Peyer's patch (tissue), 4 donors: ENCODE data around the gene TMEM126B.

Source experiments
- POLR2A ChIP-seq, 2 donors: fragments of 450-650 bp; IDR thresholded peaks; one replicate each; pipeline ENCODE4 v1.5.1; 2017; ENCODE audit warnings: antibody characterized with exemption in 2 of 2, mild to moderate bottlenecking in 2 of 2, moderate library complexity in 2 of 2
- TF ChIP-seq, protein P1 (sequence below), 6 experiments: fragments of 450-650 bp in 4 of 6; fragments of 200-600 bp in 2 of 6; sonication (generic) in 1 of 6; IDR thresholded peaks; one replicate each; pipeline ENCODE4 v1.5.1; 2017 to 2019; ENCODE audit warnings: antibody characterized with exemption in 6 of 6, mild to moderate bottlenecking in 3 of 6, moderate library complexity in 1 of 6

DNA sequence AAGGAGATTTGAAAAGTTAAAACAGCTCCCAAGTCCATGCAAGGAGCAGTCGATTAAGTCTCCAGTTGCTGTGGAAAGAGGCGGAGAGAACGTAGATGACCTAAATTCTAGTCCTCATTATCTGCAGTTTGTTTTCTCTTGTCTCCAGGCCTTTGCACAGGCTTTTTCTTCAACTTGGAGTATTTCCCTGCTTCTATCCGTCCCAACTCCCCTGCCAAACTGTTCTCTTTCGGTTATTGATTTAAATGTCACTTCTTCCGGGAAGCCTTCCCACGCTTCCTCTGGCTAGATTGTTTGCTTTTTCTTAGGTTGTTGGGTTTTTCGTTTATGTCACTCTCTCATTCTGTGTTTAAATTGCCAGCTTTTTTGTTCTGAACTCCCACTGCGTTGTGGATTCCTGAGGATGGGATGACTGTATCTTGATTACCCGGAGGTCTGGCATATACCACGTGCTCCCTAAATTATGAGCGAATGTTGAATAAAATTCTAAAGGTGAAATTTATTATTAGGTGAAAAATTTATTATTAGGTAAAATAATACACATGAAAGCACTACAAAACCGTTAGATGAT lies 463 bp downstream of the TMEM126B start:
- TF ChIP-seq, protein P1, sequence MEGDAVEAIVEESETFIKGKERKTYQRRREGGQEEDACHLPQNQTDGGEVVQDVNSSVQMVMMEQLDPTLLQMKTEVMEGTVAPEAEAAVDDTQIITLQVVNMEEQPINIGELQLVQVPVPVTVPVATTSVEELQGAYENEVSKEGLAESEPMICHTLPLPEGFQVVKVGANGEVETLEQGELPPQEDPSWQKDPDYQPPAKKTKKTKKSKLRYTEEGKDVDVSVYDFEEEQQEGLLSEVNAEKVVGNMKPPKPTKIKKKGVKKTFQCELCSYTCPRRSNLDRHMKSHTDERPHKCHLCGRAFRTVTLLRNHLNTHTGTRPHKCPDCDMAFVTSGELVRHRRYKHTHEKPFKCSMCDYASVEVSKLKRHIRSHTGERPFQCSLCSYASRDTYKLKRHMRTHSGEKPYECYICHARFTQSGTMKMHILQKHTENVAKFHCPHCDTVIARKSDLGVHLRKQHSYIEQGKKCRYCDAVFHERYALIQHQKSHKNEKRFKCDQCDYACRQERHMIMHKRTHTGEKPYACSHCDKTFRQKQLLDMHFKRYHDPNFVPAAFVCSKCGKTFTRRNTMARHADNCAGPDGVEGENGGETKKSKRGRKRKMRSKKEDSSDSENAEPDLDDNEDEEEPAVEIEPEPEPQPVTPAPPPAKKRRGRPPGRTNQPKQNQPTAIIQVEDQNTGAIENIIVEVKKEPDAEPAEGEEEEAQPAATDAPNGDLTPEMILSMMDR (IDR thresholded peaks at IDR 0.05), result no peak
- TF ChIP-seq POLR2A (IDR thresholded peaks at IDR 0.05), result no peak
